RWPE2 (cell line): ENCODE results near the gene SPEG.

Source experiments
- ATAC-seq: fragments of 200-7000 bp; cut with Tn5 transposase; 3 replicates; pipeline ENCODE4 v1.9.1; 2021; ENCODE audit warnings: low read depth
- DNase-seq: peaks from one replicate; pipeline ENCODE4 v3.0.0-alpha.2; 2020; ENCODE audit warnings: low spot score
- H3K27ac ChIP-seq: fragments of 450-650 bp; 2 replicates; pipeline ENCODE4 v1.5.1; 2017; ENCODE audit warnings: mild to moderate bottlenecking; ENCODE audit not compliant: poor library complexity, severe bottlenecking
- H3K27me3 ChIP-seq: fragments of 250-450 bp; sonication (Bioruptor Pico); 2 replicates; pipeline ENCODE4 v1.5.1; 2021; ENCODE audit warnings: mild to moderate bottlenecking, moderate library complexity; ENCODE audit not compliant: insufficient read depth, poor library complexity, severe bottlenecking
- H3K36me3 ChIP-seq: fragments of 250-450 bp; sonication (Bioruptor Pico); 2 replicates; pipeline ENCODE4 v1.5.1; 2020; ENCODE audit warnings: low read depth, mild to moderate bottlenecking, moderate library complexity
- H3K4me1 ChIP-seq: fragments of 250-450 bp; sonication (Bioruptor Pico); 2 replicates; pipeline ENCODE4 v1.5.1; 2021; ENCODE audit warnings: mild to moderate bottlenecking, moderate library complexity; ENCODE audit not compliant: insufficient read depth, poor library complexity, severe bottlenecking
- H3K4me3 ChIP-seq: fragments of 250-450 bp; sonication (Bioruptor Pico); 2 replicates; pipeline ENCODE4 v1.5.1; 2021; ENCODE audit warnings: mild to moderate bottlenecking, moderate library complexity; ENCODE audit not compliant: severe bottlenecking
- H3K9me3 ChIP-seq: fragments of 250-450 bp; sonication (Bioruptor Pico); 2 replicates; pipeline ENCODE4 v1.5.1; 2021; ENCODE audit warnings: mild to moderate bottlenecking, moderate library complexity; ENCODE audit not compliant: severe bottlenecking
- CTCF ChIP-seq: fragments of 450-650 bp; IDR thresholded peaks from one replicate; pipeline ENCODE4 v1.5.1; 2017; ENCODE audit warnings: mild to moderate bottlenecking, moderate library complexity; ENCODE audit not compliant: poor library complexity, severe bottlenecking

The SPEG gene

GRCh38 chr2:219442256-219443015 is 7.8 kb downstream of the SPEG start:
- Histone ChIP-seq H3K27me3 (no peaks in the 10 kb centered on the region), H3K36me3 (peaks cover 10% of the 10 kb centered on the region), H3K27ac (peak overlapping the region; percentile 34), H3K4me3 (peak overlapping the region; percentile 50), H3K4me1 (peaks cover 4% of the 10 kb centered on the region), H3K9me3 (no peaks in the 10 kb centered on the region)
- DNase-seq (peak; percentile 49), ATAC-seq (peak; percentile 22; the same call in 1 of the 3 replicates)
- no peak for TF ChIP-seq CTCF

GRCh38 chr2:219443016-219443696 is 8.5 kb downstream of the SPEG start:
- DNase-seq = peak; percentile 34
- no peak for TF ChIP-seq CTCF
- Histone ChIP-seq H3K27me3 (no peaks in the 10 kb centered on the region), H3K9me3 (no peaks in the 10 kb centered on the region), H3K27ac (no peak overlapping the region), H3K4me1 (peaks cover 4% of the 10 kb centered on the region), H3K4me3 (peak overlapping the region; percentile 50), H3K36me3 (peaks cover 10% of the 10 kb centered on the region)
- no peak for ATAC-seq

- H3K4me3 ChIP-seq = no peak overlapping the region
- ATAC-seq = no peak
Measured at GRCh38 chr2:219443697-219444023, 9.0 kb downstream of the SPEG start.

GRCh38 chr2:219444566-219445091 is 10.0 kb downstream of the SPEG start:
- Histone ChIP-seq H3K36me3 (peaks cover 10% of the 10 kb centered on the region), H3K4me3 (no peak overlapping the region), H3K9me3 (no peaks in the 10 kb centered on the region), H3K27me3 (no peaks in the 10 kb centered on the region), H3K4me1 (peaks cover 4% of the 10 kb centered on the region), H3K27ac (no peak overlapping the region)
- DNase-seq (peak; percentile 61), ATAC-seq (no peak)
- TF ChIP-seq CTCF = no peak

More at GRCh38 chr2:219443697-219444023, 9.0 kb downstream of the SPEG start:
- TF ChIP-seq CTCF = no peak
- H3K4me1 ChIP-seq = peaks cover 4% of the 10 kb centered on the region
- H3K36me3 ChIP-seq = peaks cover 10% of the 10 kb centered on the region
- no peak overlapping the region for H3K27ac ChIP-seq
- no peaks in the 10 kb centered on the region for H3K27me3 ChIP-seq
- no peaks in the 10 kb centered on the region for H3K9me3 ChIP-seq
- DNase-seq = peak; percentile 38

GRCh38 chr2:219445220-219445640 is 10.6 kb downstream of the SPEG start:
- DNase-seq (no peak), ATAC-seq (no peak)
- peaks cover 10% of the 10 kb centered on the region for H3K36me3 ChIP-seq
- no peaks in the 10 kb centered on the region for H3K9me3 ChIP-seq
- no peak for TF ChIP-seq CTCF
- H3K4me1 ChIP-seq = peaks cover 4% of the 10 kb centered on the region
- no peaks in the 10 kb centered on the region for H3K27me3 ChIP-seq
- H3K4me3 ChIP-seq = no peak overlapping the region
- no peak overlapping the region for H3K27ac ChIP-seq
